HEK293T (cell line): ENCODE measurements around the gene FBXL7.

Experiments
- ARNT ChIP-seq: fragments of 450-650 bp; IDR thresholded peaks from 2 replicates; pipeline ENCODE4 v1.6.1; 2017; ENCODE audit warnings: mild to moderate bottlenecking
- BHLHE40 ChIP-seq: fragments of 450-650 bp; IDR thresholded peaks from 2 replicates; pipeline ENCODE4 v1.6.1; 2016; ENCODE audit warnings: mild to moderate bottlenecking, moderate library complexity, borderline replicate concordance
- ELF4 ChIP-seq: fragments of 450-650 bp; IDR thresholded peaks from 2 replicates; pipeline ENCODE4 v1.6.1; 2017; ENCODE audit warnings: antibody characterized with exemption
- FOXK2 ChIP-seq: fragments of 450-650 bp; IDR thresholded peaks from 2 replicates; pipeline ENCODE4 v1.6.1; 2016; ENCODE audit warnings: mild to moderate bottlenecking
- FOXM1 ChIP-seq: fragments of 450-650 bp; IDR thresholded peaks from 2 replicates; pipeline ENCODE4 v1.6.1; 2017; ENCODE audit warnings: mild to moderate bottlenecking, borderline replicate concordance
- HDGF ChIP-seq: fragments of 450-650 bp; IDR thresholded peaks from 2 replicates; pipeline ENCODE4 v1.6.1; 2017; ENCODE audit warnings: antibody characterized with exemption, borderline replicate concordance
- LEF1 ChIP-seq: fragments of 450-650 bp; IDR thresholded peaks from 2 replicates; pipeline ENCODE4 v1.6.1; 2017; ENCODE audit warnings: mild to moderate bottlenecking, borderline replicate concordance
- NFRKB ChIP-seq: fragments of 450-650 bp; IDR thresholded peaks from 2 replicates; pipeline ENCODE4 v1.6.1; 2016; ENCODE audit warnings: mild to moderate bottlenecking, moderate library complexity
- SP1 ChIP-seq: fragments of 450-650 bp; IDR thresholded peaks from 2 replicates; pipeline ENCODE4 v1.6.1; 2017
- SUZ12 ChIP-seq: fragments of 450-650 bp; IDR thresholded peaks from 2 replicates; pipeline ENCODE4 v1.6.1; 2016; ENCODE audit warnings: mild to moderate bottlenecking
- TARDBP ChIP-seq: fragments of 450-650 bp; IDR thresholded peaks from 2 replicates; pipeline ENCODE4 v1.6.1; 2016
- ZNF384 ChIP-seq: fragments of 450-650 bp; IDR thresholded peaks from 2 replicates; pipeline ENCODE4 v1.6.1; 2016

DNA sequence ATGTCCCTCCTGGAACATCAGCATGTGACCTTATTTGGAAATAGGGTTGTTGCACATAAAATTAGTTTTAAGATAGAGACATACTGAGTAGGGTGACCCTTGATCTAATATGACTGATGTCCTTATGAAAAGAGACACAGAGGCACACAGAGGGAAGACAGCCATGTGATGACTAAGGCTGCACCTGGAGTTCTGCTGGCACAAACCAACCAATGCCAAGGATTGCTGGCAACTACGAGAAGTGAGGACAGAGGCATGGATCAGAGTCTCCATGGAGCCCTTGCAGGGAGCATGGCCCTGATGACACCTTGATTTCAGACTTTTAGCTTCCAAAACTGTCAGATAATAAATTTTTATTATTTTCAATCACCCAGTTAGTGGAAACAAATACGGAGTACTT lies 101.9 kb downstream of the FBXL7 start:
- TF ChIP-seq ZNF384 (no peak), HDGF (no peak), SP1 (no peak), ELF4 (no peak), BHLHE40 (no peak), FOXK2 (no peak), LEF1 (no peak), FOXM1 (no peak), NFRKB (no peak), TARDBP (no peak), SUZ12 (no peak), ARNT (no peak)
